Measurements from ENCODE around the gene CD59.
"Not testable (repeated sequence)": the region's sequence is repeated elsewhere in the genome, so short reads cannot be mapped to it uniquely, and the experiment has no call there.

CD59 gene

GRCh38 chr11:33664827-33665226 lies 71.4 kb downstream of the CD59 start:
- no peak for DNase-seq

- DNase-seq: no peak
These were observed 72.1 kb downstream of the CD59 start for GRCh38 chr11:33664166-33664565.

GRCh38 chr11:33663121-33663520 lies 73.1 kb downstream of the CD59 start:
- no peak for DNase-seq

GRCh38 chr11:33661526-33661925 lies 74.7 kb downstream of the CD59 start:
- not testable (repeated sequence) for DNase-seq

GRCh38 chr11:33660962-33661361 lies 75.3 kb downstream of the CD59 start:
- DNase-seq: no peak

- no peak for DNase-seq
These were observed 76.7 kb downstream of the CD59 start for GRCh38 chr11:33659370-33660139.

GRCh38 chr11:33658195-33658900 lies 77.9 kb downstream of the CD59 start:
- DNase-seq: no peak

GRCh38 chr11:33657757-33658156 lies 78.5 kb downstream of the CD59 start:
- no peak for DNase-seq

GRCh38 chr11:33656768-33657167 lies 79.5 kb downstream of the CD59 start:
- DNase-seq: no peak

GRCh38 chr11:33655842-33656600 lies 80.2 kb downstream of the CD59 start:
- DNase-seq: no peak

GRCh38 chr11:33654594-33654993 lies 81.6 kb downstream of the CD59 start:
- DNase-seq: no peak

Data from T1000 (cell line).